GM12878 (cell line): ENCODE data around the gene C11orf52.

Experiments used
- CHD1 ChIP-seq: IDR thresholded peaks from 2 replicates; pipeline ENCODE4 v1.6.1; 2012; ENCODE audit warnings: low read depth, low read length, improper control_type of control experiment
- CTCF ChIP-seq, 3 experiments: IDR thresholded peaks in 2 of 3; conservative IDR thresholded peaks in 1 of 3; 2 replicates each; pipeline ENCODE4 v1.5.1; 2011; ENCODE audit warnings: low read depth in 3 of 3, low read length in 3 of 3, mild to moderate bottlenecking in 3 of 3, control low read depth in 2 of 3, moderate library complexity in 2 of 3, inconsistent platforms in 1 of 3, mixed read lengths in 1 of 3; ENCODE audit not compliant: control insufficient read depth in 2 of 3, insufficient read depth in 1 of 3; ENCODE audit errors: extremely low read depth in 1 of 3
- EP300 ChIP-seq, 2 experiments: fragments of 150-350 bp in 1 of 2; IDR thresholded peaks; 2 replicates each; pipeline ENCODE4 v1.6.1; 2011 to 2012; ENCODE audit warnings: low read depth in 2 of 2, low read length in 2 of 2, borderline replicate concordance in 1 of 2, improper control_type of control experiment in 1 of 2, inconsistent platforms in 1 of 2; ENCODE audit not compliant: control insufficient read depth in 1 of 2
- EZH2 ChIP-seq: IDR thresholded peaks from 2 replicates; pipeline ENCODE4 v1.6.1; 2012; ENCODE audit warnings: low read depth, mild to moderate bottlenecking, control low read depth, inconsistent platforms, low read length, borderline replicate concordance; ENCODE audit not compliant: control insufficient read depth
- POLR2A ChIP-seq: IDR thresholded peaks from 2 replicates; pipeline ENCODE4 v1.6.1; 2011; ENCODE audit warnings: low read depth, mild to moderate bottlenecking, low read length
- RAD21 ChIP-seq: IDR thresholded peaks from 2 replicates; pipeline ENCODE4 v1.6.1; 2011; ENCODE audit warnings: mild to moderate bottlenecking, low read depth, low read length, moderate library complexity; ENCODE audit not compliant: insufficient read depth
- RFX5 ChIP-seq: IDR thresholded peaks from 2 replicates; pipeline ENCODE4 v1.6.1; 2011; ENCODE audit warnings: low read depth, low read length, improper control_type of control experiment
- SMAD5 ChIP-seq: IDR thresholded peaks from 2 replicates; pipeline ENCODE4 v1.6.1; 2016; ENCODE audit warnings: antibody characterized with exemption, low read depth
- SMC3 ChIP-seq: IDR thresholded peaks from 2 replicates; pipeline ENCODE4 v1.6.1; 2011; ENCODE audit warnings: low read length, improper control_type of control experiment, borderline replicate concordance
- YBX1 ChIP-seq: fragments of 450-650 bp; IDR thresholded peaks from 2 replicates; pipeline ENCODE4 v1.6.1; 2016; ENCODE audit warnings: antibody characterized with exemption
- YY1 ChIP-seq: IDR thresholded peaks from 2 replicates; pipeline ENCODE4 v1.6.1; 2011; ENCODE audit warnings: low read depth, mild to moderate bottlenecking, low read length
- ZNF217 ChIP-seq: fragments of 450-650 bp; IDR thresholded peaks from 2 replicates; pipeline ENCODE4 v1.6.1; 2017; ENCODE audit warnings: antibody characterized with exemption, mild to moderate bottlenecking
- ZNF274 ChIP-seq: IDR thresholded peaks from one replicate; pipeline ENCODE4 v1.8.0; 2011; ENCODE audit not compliant: insufficient read length, insufficient read depth
- TF ChIP-seq, protein P1 (sequence below): IDR thresholded peaks from 2 replicates; pipeline ENCODE4 v1.6.1; 2011; ENCODE audit warnings: low read depth, mild to moderate bottlenecking, low read length, moderate library complexity, borderline replicate concordance; ENCODE audit errors: extremely low read depth

GRCh38 chr11:111942829-111943228 is 24.1 kb downstream of the C11orf52 start:
- no peak for TF ChIP-seq CTCF (IDR thresholded peaks at IDR 0.05 in 2 of 3, conservative IDR thresholded peaks at IDR 0.05 in 1 of 3; ENCODE audit: control insufficient read depth in 2 of 3, extremely low read depth in 1 of 3, insufficient read depth in 1 of 3, low read depth in 3 of 3, low read length in 3 of 3)
- no peak for TF ChIP-seq CHD1
- no peak for TF ChIP-seq EP300 (IDR thresholded peaks at IDR 0.05; ENCODE audit: borderline replicate concordance in 1 of 2, control insufficient read depth in 1 of 2, low read depth in 2 of 2, low read length in 2 of 2)
- TF ChIP-seq EZH2 = no peak
- TF ChIP-seq, protein P1, sequence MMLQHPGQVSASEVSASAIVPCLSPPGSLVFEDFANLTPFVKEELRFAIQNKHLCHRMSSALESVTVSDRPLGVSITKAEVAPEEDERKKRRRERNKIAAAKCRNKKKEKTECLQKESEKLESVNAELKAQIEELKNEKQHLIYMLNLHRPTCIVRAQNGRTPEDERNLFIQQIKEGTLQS = no peak
- TF ChIP-seq RFX5 = no peak
- no peak for TF ChIP-seq SMAD5
- TF ChIP-seq ZNF274 = no peak
- TF ChIP-seq ZNF217 = no peak
- TF ChIP-seq SMC3 = no peak
- TF ChIP-seq YY1 = no peak
- TF ChIP-seq RAD21 = no peak
- no peak for TF ChIP-seq POLR2A
- no peak for TF ChIP-seq YBX1
